K562 (cell line): Measurements from ENCODE around the gene ST7. TPM values are rescaled to one million over a fixed set of nuclear protein-coding genes. Genes with fewer than 3 reads are reported as not detected.

Experiments
- ATAC-seq: fragments of 200-7000 bp; cut with Tn5 transposase; 3 replicates; pipeline ENCODE4 v1.9.1; 2020; ENCODE audit warnings: moderate library complexity
- BruUV-seq: library from RNA; stranded (reverse); fragments of 400-500 nt; replicated peaks from 2 replicates; lab custom pipeline; 2021; lab: Mats Ljungman, UMichigan
- CTCF ChIA-PET: fragments of 300-600 bp; formaldehyde crosslinking; extraction: SDS; loops from one replicate; lab custom pipeline; 2021; ENCODE audit warnings: low intra/inter-chr PET ratio; lab: Yijun Ruan, JAX
- POLR2A ChIA-PET: fragments of 300-600, 350-650 bp; sonication (Branson Sonifier 250); formaldehyde crosslinking; extraction: SDS; loops from one replicate; lab custom pipeline; 2021; ENCODE audit warnings: antibody characterized with exemption, inconsistent platforms; lab: Yijun Ruan, JAX
- DNase-seq, 4 experiments: peaks; one replicate each; pipeline versions ENCODE4 v3.0.0 to v3.0.0-alpha.2; 2011 to 2018; ENCODE audit warnings: low spot score in 3 of 4, mixed read lengths in 3 of 4; ENCODE audit errors: extremely low read depth in 1 of 4
- FAIRE-seq: peaks from 2 replicates; lab custom pipeline; 2011; peaks lifted over from hg19 to GRCh38; lab: Jason Lieb, UNC
- H2AFZ ChIP-seq: 2 replicates; pipeline ENCODE4 v1.6.0; 2011; ENCODE audit warnings: low read depth, low read length, control low read depth, inconsistent platforms
- H3K27ac ChIP-seq: fragments of 200-600 bp; 3 replicates; pipeline ENCODE4 v1.8.0; 2011; ENCODE audit warnings: low read depth, mild to moderate bottlenecking, control low read depth, inconsistent platforms, low read length, moderate library complexity, mixed read lengths; ENCODE audit errors: extremely low read depth
- H3K27me3 ChIP-seq, 2 experiments: fragments of 300-600 bp in 1 of 2; 2 replicates in 1 of 2; 3 replicates in 1 of 2; pipeline versions ENCODE4 v1.6.0 to v1.8.0; 2011; ENCODE audit warnings: inconsistent platforms in 2 of 2, low read length in 2 of 2, mild to moderate bottlenecking in 1 of 2, mixed read lengths in 1 of 2, moderate library complexity in 1 of 2; ENCODE audit not compliant: control insufficient read depth in 2 of 2, insufficient read depth in 2 of 2
- H3K36me3 ChIP-seq: fragments of 300-600 bp; 3 replicates; pipeline ENCODE4 v1.8.0; 2011; ENCODE audit warnings: mild to moderate bottlenecking, low read length, inconsistent platforms; ENCODE audit not compliant: control insufficient read depth, insufficient read depth
- H3K4me1 ChIP-seq, 2 experiments: fragments of 200-600 bp in 1 of 2; replicated peaks in 1 of 2; 2 replicates in 1 of 2; 3 replicates in 1 of 2; pipeline versions ENCODE4 v1.5.1 to v1.8.0; 2011; ENCODE audit warnings: inconsistent platforms in 2 of 2, low read length in 2 of 2, mild to moderate bottlenecking in 1 of 2, mixed read lengths in 1 of 2, moderate library complexity in 1 of 2; ENCODE audit not compliant: control insufficient read depth in 2 of 2, insufficient read depth in 2 of 2
- H3K4me2 ChIP-seq: 2 replicates; pipeline ENCODE4 v1.6.1; 2011; ENCODE audit warnings: low read length, control low read depth, inconsistent platforms, mixed read lengths; ENCODE audit not compliant: insufficient read depth
- H3K4me3 ChIP-seq: fragments of 200-600 bp; sonication (generic), shearing (Covaris generic); 2 replicates; pipeline ENCODE4 v1.5.1; 2016; ENCODE audit warnings: control low read depth, inconsistent platforms
- H3K79me2 ChIP-seq: fragments of 200-600 bp; 3 replicates; pipeline ENCODE4 v1.8.0; 2011; ENCODE audit warnings: low read length, inconsistent platforms; ENCODE audit not compliant: control insufficient read depth, insufficient read depth
- H3K9ac ChIP-seq, 2 experiments: 2 replicates each; pipeline versions ENCODE4 v1.6.0 to v1.6.1; 2011; ENCODE audit warnings: low read depth in 2 of 2, low read length in 2 of 2, control low read depth in 1 of 2, inconsistent platforms in 1 of 2, mild to moderate bottlenecking in 1 of 2, mixed read lengths in 1 of 2; ENCODE audit not compliant: insufficient read depth in 1 of 2
- H3K9me1 ChIP-seq: one replicate; pipeline ENCODE4 v1.6.0; 2011; ENCODE audit warnings: inconsistent platforms, mild to moderate bottlenecking, low read length, moderate library complexity; ENCODE audit not compliant: control insufficient read depth, insufficient read depth
- H3K9me3 ChIP-seq: replicated peaks from 2 replicates; pipeline ENCODE4 v1.5.1; 2011; ENCODE audit warnings: low read depth, low read length, inconsistent platforms; ENCODE audit not compliant: control insufficient read depth, insufficient read depth
- H4K20me1 ChIP-seq: replicated peaks from 2 replicates; pipeline ENCODE4 v1.6.1; 2011; ENCODE audit warnings: low read length, inconsistent platforms, mixed read lengths; ENCODE audit not compliant: control insufficient read depth, insufficient read depth
- CCNT2 ChIP-seq: IDR thresholded peaks from 2 replicates; pipeline ENCODE4 v1.6.1; 2011; ENCODE audit warnings: borderline replicate concordance, low read depth, mild to moderate bottlenecking, moderate library complexity, mixed read lengths, low read length; ENCODE audit not compliant: insufficient read length; ENCODE audit errors: extremely low read depth
- CHD1 ChIP-seq: fragments of 200-600 bp; sonication (generic); IDR thresholded peaks from one replicate; pipeline ENCODE4 v1.6.1; 2012; ENCODE audit warnings: mild to moderate bottlenecking, moderate library complexity, low read length, inconsistent platforms
- ELF1 ChIP-seq: fragments of 200-800 bp; sonication (Bioruptor generic); IDR thresholded peaks from 2 replicates; pipeline ENCODE4 v1.6.1; 2016; ENCODE audit warnings: missing genetic modification characterization, missing compliant biosample characterization
- MEF2D ChIP-seq: conservative IDR thresholded peaks from 2 replicates; pipeline ENCODE4 v1.6.1; 2016; ENCODE audit warnings: low read depth, missing genetic modification characterization, missing compliant biosample characterization
- NRF1 ChIP-seq, 2 experiments: fragments of 450-650 bp; IDR thresholded peaks in 1 of 2; conservative IDR thresholded peaks in 1 of 2; 2 replicates each; pipeline ENCODE4 v1.6.1; 2014; ENCODE audit warnings: mild to moderate bottlenecking in 2 of 2
- POLR3A ChIP-seq: IDR thresholded peaks from 2 replicates; pipeline ENCODE4 v1.6.1; 2011; ENCODE audit warnings: borderline replicate concordance, mild to moderate bottlenecking, moderate library complexity; ENCODE audit not compliant: insufficient read length, insufficient read depth; ENCODE audit errors: extremely low read depth
- RBM34 ChIP-seq: fragments of 200-400 bp; formaldehyde crosslinking; IDR thresholded peaks from 2 replicates; pipeline ENCODE4 v1.6.1; 2018; ENCODE audit warnings: low read length, borderline replicate concordance; ENCODE audit not compliant: insufficient read depth
- ZNF165 ChIP-seq: fragments of 250-450 bp; sonication (Bioruptor Pico); IDR thresholded peaks from 2 replicates; pipeline ENCODE4 v1.4.0; 2020; ENCODE audit warnings: borderline replicate concordance
- ZNF444 ChIP-seq: fragments of 250-450 bp; sonication (Bioruptor Pico); IDR thresholded peaks from 2 replicates; pipeline ENCODE4 v1.4.0; 2020; ENCODE audit warnings: mild to moderate bottlenecking, moderate library complexity
- ZNF583 ChIP-seq: fragments of 250-450 bp; sonication (Bioruptor Pico); IDR thresholded peaks from 2 replicates; pipeline ENCODE4 v1.4.0; 2020
- ZNF764 ChIP-seq: fragments of 250-450 bp; sonication (Bioruptor Pico); IDR thresholded peaks from 2 replicates; pipeline ENCODE4 v1.4.0; 2020; ENCODE audit warnings: low read depth, mild to moderate bottlenecking, moderate library complexity
- in situ Hi-C: fragments of 300-500 bp; cut with MboI; formaldehyde crosslinking; loops from 4 replicates; pipeline ENCODE4 v1.15.0; 2018; ENCODE audit warnings: inconsistent platforms, mixed read lengths
- intact Hi-C: fragments of 100-400 bp; cut with micrococcal nuclease; formaldehyde crosslinking; loops from 2 replicates; pipeline ENCODE4 v1.14.2; 2022
- polyA plus RNA-seq, 8 experiments: library from polyadenylated mRNA; depleted of rRNA in 4 of 8; stranded (reverse) in 5 of 8; unstranded in 3 of 8; fragments of >200 nt; fragmentation: Nextera tagmentation in 2 of 8; fragmentation: Illumina TruSeq in 1 of 8; extraction: Ambion mirVana in 2 of 8; extraction: Trizol in 1 of 8; gene quantifications; 2 replicates each; pipeline versions ENCODE4 v1.2.1 to v1.2.3, GENCODE V29; 2011 to 2014; ENCODE audit warnings: inconsistent platforms in 1 of 8, missing spikeins in 1 of 8
- total RNA-seq, 7 experiments: library from RNA; depleted of rRNA in 6 of 7; stranded (reverse); fragments of >200 nt in 6 of 7; fragmentation: Illumina TruSeq in 2 of 7; extraction: Trizol in 2 of 7; gene quantifications; 2 replicates each; pipeline versions ENCODE4 v1.2.1 to v1.2.3, GENCODE V29; 2011 to 2021; ENCODE audit warnings: low replicate concordance in 1 of 7
- TF ChIP-seq, protein P1 (sequence below): sonication (generic); formaldehyde crosslinking; IDR thresholded peaks from 2 replicates; pipeline ENCODE4 v1.5.0; 2020; ENCODE audit warnings: missing genetic modification reagents

The ST7 gene
- total and polyA plus RNA-seq, 9 of the 15 experiments (the other 6 are each of a cell fraction or from before 2014, with no cell fraction given), result 23.9 to 56.3 (median 36.9) TPM

DNA sequence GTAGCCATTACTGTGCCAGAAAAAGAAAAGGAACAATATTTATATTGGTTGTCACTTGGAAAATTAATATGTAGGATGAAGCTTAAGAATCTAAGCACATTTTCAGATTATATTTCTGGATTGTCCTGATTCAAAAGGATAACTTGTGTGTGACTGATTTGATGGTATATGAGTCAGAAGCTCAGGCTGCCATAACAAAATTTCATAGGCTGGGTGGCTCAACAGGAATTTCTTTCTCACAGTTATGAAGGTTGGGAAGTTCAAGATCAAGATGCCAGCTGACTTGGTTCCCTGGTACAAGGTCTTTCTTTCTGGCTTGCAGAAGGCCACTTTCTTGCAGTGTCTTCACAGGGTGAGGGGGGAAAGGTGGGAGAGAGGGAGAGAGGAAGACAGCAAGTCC, 108.5 kb downstream of the ST7 start:
- in situ Hi-C loops, result no loop called here
- no peak overlapping the region for H3K4me3 ChIP-seq
- no peaks in the 10 kb centered on the region for H3K4me1 ChIP-seq
- BruUV-seq, result no TSS peak
- POLR2A ChIA-PET, result interaction anchor here (1.3 kb wide), 1 partner anchor 16 kb away, joined by 6 read pairs; no protein-coding TSS in a partner anchor
- no peaks in the 10 kb centered on the region for H3K9me1 ChIP-seq
- no peaks in the 10 kb centered on the region for H3K27me3 ChIP-seq
- DNase-seq, result no peak
- H3K9me3 ChIP-seq, result no peaks in the 10 kb centered on the region
- H3K27ac ChIP-seq, result no peak overlapping the region
- TF ChIP-seq ZNF165 (no peak), ZNF764 (CRISPR knock-in tag) (no peak), CHD1 (no peak), ELF1 (tag) (no peak), RBM34 (no peak), ZNF583 (no peak), NRF1 (conservative IDR thresholded peaks at IDR 0.05 in 1 of 2, IDR thresholded peaks at IDR 0.05 in 1 of 2) (no peak), MEF2D (no peak), CCNT2 (no peak), ZNF444 (no peak), POLR3A (no peak)
- TF ChIP-seq, protein P1, sequence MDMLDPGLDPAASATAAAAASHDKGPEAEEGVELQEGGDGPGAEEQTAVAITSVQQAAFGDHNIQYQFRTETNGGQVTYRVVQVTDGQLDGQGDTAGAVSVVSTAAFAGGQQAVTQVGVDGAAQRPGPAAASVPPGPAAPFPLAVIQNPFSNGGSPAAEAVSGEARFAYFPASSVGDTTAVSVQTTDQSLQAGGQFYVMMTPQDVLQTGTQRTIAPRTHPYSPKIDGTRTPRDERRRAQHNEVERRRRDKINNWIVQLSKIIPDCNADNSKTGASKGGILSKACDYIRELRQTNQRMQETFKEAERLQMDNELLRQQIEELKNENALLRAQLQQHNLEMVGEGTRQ, result no peak
- TF ChIP-seq, all 486 proteins: peak for 0
- peaks cover 54% of the 10 kb centered on the region for H3K79me2 ChIP-seq
- no peaks in the 10 kb centered on the region; the same call in 2 of the 3 replicates for H3K36me3 ChIP-seq
- CTCF ChIA-PET, result no interaction called here
- H3K9ac ChIP-seq, result no peak overlapping the region
- FAIRE-seq (no peak), ATAC-seq (no peak)
- H3K4me2 ChIP-seq, result no peak overlapping the region
- H2AFZ ChIP-seq, result no peak overlapping the region
- no peaks in the 10 kb centered on the region for H4K20me1 ChIP-seq
- intact Hi-C loops, result no loop called here
